Activated B cell treated with CpG ODN at 0.5 μM for 24 hours (primary cell): ENCODE measurements around the gene NSD1. TPM values are rescaled to one million over a fixed set of nuclear protein-coding genes. Genes with fewer than 3 reads are reported as not detected.

Experiments used
- ATAC-seq: fragments of 200-7000 bp; cut with Tn5 transposase; one replicate; pipeline ENCODE4 v1.10.0; 2021; ENCODE audit warnings: low read depth, mild to moderate bottlenecking, moderate library complexity
- CTCF ChIA-PET: fragments of 350-600 bp; sonication (Branson Sonifier 250); formaldehyde crosslinking; loops from one replicate; lab custom pipeline; 2021; ENCODE audit warnings: antibody characterized with exemption; lab: Charles Lee
- POLR2A ChIA-PET: fragments of 350-600 bp; sonication (Branson Sonifier 250); formaldehyde crosslinking; loops from one replicate; lab custom pipeline; 2021; ENCODE audit warnings: antibody characterized with exemption; lab: Charles Lee
- DNase-seq: peaks from one replicate; pipeline ENCODE4 v3.0.0; 2022
- H3K27ac Mint-ChIP-seq: one replicate; pipeline ENCODE4 v1.8.0; 2020; ENCODE audit warnings: mixed read lengths
- H3K27me3 Mint-ChIP-seq: one replicate; pipeline ENCODE4 v1.8.0; 2021; ENCODE audit warnings: mixed read lengths
- H3K36me3 Mint-ChIP-seq: one replicate; pipeline ENCODE4 v1.8.0; 2021; ENCODE audit warnings: low read depth, mixed read lengths
- H3K4me1 Mint-ChIP-seq: one replicate; pipeline ENCODE4 v1.8.0; 2021; ENCODE audit warnings: mixed read lengths
- H3K4me3 Mint-ChIP-seq: one replicate; pipeline ENCODE4 v1.8.0; 2020; ENCODE audit warnings: mild to moderate bottlenecking, mixed read lengths
- H3K9me3 Mint-ChIP-seq: one replicate; pipeline ENCODE4 v1.8.0; 2020; ENCODE audit warnings: mixed read lengths
- intact Hi-C: fragments of 100-400 bp; cut with micrococcal nuclease; formaldehyde crosslinking; loops from one replicate; pipeline ENCODE4 v1.15.1; 2024
- total RNA-seq: library from RNA; stranded (reverse); gene quantifications from 2 replicates; pipeline ENCODE4 v1.2.3, GENCODE V29; 2022
- TF ChIP-seq, protein P1 (sequence below): fragments of 200-600 bp; IDR thresholded peaks from one replicate; pipeline ENCODE4 v1.8.0; 2022; ENCODE audit warnings: antibody characterized with exemption, mild to moderate bottlenecking

Gene NSD1
- total RNA-seq, 1 donor from 2014 or later = 108 TPM

- ChIA-PET CTCF (interaction anchor here (0.6 to 1.1 kb wide), 2 partner anchors 19 to 37 kb away, joined by 3 to 4 read pairs; partner anchors contain the start of gene LMAN2), POLR2A (interaction anchor here (0.6 to 2.7 kb wide), 4 partner anchors 19 to 260 kb away, joined by 3 to 15 read pairs (median 4); partner anchors contain the start of genes LMAN2 and TMED9)
- Mint-ChIP-seq H3K36me3 (peaks cover 79% of the 10 kb centered on the region), H3K4me3 (no peak overlapping the region), H3K4me1 (peaks cover 33% of the 10 kb centered on the region), H3K9me3 (no peaks in the 10 kb centered on the region), H3K27me3 (no peaks in the 10 kb centered on the region), H3K27ac (peak overlapping the region; percentile 75)
- intact Hi-C loops = no loop called here
- TF ChIP-seq, protein P1, sequence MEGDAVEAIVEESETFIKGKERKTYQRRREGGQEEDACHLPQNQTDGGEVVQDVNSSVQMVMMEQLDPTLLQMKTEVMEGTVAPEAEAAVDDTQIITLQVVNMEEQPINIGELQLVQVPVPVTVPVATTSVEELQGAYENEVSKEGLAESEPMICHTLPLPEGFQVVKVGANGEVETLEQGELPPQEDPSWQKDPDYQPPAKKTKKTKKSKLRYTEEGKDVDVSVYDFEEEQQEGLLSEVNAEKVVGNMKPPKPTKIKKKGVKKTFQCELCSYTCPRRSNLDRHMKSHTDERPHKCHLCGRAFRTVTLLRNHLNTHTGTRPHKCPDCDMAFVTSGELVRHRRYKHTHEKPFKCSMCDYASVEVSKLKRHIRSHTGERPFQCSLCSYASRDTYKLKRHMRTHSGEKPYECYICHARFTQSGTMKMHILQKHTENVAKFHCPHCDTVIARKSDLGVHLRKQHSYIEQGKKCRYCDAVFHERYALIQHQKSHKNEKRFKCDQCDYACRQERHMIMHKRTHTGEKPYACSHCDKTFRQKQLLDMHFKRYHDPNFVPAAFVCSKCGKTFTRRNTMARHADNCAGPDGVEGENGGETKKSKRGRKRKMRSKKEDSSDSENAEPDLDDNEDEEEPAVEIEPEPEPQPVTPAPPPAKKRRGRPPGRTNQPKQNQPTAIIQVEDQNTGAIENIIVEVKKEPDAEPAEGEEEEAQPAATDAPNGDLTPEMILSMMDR = no peak
- ATAC-seq (no peak), DNase-seq (no peak)
Observed at GRCh38 chr5:177332031-177332895, 198.7 kb downstream of the NSD1 start.

DNA sequence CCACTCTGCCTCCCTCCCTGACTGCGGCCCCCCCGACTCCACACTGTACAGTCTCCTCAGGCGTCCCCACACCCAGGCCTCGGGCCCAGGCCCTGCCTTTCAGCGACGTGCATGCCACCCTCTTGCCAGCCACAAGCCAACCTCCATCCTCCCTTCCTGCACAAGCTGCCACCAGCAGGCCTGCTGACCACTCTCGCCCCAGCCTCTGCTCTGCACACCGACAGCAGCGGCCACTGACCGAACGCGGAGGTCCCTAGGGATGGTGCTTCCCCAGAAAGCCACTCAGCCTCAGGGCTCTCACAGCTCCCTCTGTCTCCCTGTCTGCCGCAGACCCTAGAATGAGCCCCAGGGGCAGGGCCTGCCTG is 199.3 kb downstream of the NSD1 start:
- intact Hi-C loops = no loop called here
- ChIA-PET CTCF (interaction anchor here (0.7 to 1.0 kb wide), 2 partner anchors 14 to 113 kb away, joined by 3 read pairs; no protein-coding TSS in a partner anchor), POLR2A (interaction anchor here (1.0 to 1.4 kb wide), 2 partner anchors 19 to 29 kb away, joined by 3 to 4 read pairs; partner anchors contain the start of gene LMAN2)
- TF ChIP-seq, protein P1 = no peak
- H3K4me1 Mint-ChIP-seq = peaks cover 28% of the 10 kb centered on the region
- no peak for DNase-seq
- peaks cover 78% of the 10 kb centered on the region for H3K36me3 Mint-ChIP-seq
- no peak overlapping the region for H3K4me3 Mint-ChIP-seq
- H3K27me3 Mint-ChIP-seq = no peaks in the 10 kb centered on the region
- ATAC-seq = no peak
- no peaks in the 10 kb centered on the region for H3K9me3 Mint-ChIP-seq
- H3K27ac Mint-ChIP-seq = peak overlapping the region; percentile 37

DNA sequence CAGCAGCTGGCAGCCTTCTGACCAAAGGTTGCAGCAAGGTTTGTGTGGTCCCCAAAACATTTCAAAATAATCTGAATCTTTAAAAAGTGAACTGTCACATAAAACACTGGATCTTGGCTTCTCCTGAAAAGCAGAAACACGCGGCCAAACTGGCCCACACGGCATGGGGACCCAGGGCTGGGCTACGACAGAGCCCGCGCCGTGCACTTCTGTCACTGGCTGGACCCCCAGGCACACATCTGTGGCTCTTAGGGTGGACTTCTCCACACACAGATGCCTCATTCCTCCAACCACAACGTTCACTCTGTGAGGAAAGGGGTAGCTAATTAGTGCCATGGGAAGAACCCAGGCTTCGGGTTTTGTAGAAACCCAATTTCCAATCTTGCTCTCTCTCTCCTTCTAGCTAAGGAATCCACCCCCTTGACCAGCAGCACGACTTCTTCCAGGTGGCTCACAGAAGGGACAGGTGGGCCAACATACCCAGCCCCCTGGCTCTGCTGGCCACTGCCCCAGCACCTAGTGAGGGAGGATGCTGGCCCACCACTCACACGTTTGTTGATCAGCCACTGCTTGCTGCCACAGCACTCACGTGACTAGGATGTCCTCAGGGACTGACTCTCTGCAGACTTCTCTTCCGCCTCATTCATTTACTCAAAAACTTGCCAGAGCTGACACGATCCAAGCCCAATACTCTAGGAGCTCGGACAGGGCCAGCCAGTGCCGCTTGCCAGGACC is 200.0 kb downstream of the NSD1 start:
- POLR2A ChIA-PET = interaction anchor here (0.5 to 1.4 kb wide), 3 partner anchors 12 to 20 kb away, joined by 3 to 5 read pairs (median 4); partner anchors contain the start of gene LMAN2
- Mint-ChIP-seq H3K4me1 (peaks cover 26% of the 10 kb centered on the region), H3K36me3 (peaks cover 83% of the 10 kb centered on the region), H3K4me3 (no peak overlapping the region), H3K27me3 (no peaks in the 10 kb centered on the region), H3K9me3 (no peaks in the 10 kb centered on the region), H3K27ac (peak overlapping the region; percentile 35)
- CTCF ChIA-PET = interaction anchor here (0.7 to 1.0 kb wide), 3 partner anchors 15 to 112 kb away, joined by 3 read pairs; no protein-coding TSS in a partner anchor
- intact Hi-C loops = no loop called here
- ATAC-seq = no peak
- no peak for DNase-seq
- TF ChIP-seq, protein P1 = no peak

DNA sequence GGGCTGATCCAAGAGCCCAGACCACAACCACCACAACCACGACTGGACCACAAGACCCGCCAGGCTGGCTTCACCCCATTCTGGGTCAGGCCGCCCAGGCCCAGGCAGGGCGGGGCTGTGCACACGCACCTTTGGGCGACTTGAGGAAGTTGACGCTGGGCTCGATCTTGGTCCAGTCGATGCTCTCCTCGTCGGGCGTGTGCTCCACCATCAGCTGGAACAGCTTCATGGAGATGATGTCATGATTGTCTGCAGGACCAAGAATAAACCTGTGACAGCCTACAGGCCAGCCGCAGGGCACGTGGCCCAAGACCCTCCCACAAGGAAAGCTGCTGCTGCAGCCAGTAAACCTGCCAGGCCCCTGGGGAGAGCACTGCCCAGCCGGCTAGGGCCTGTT is 200.6 kb downstream of the NSD1 start:
- intact Hi-C loops = no loop called here
- no peaks in the 10 kb centered on the region for H3K27me3 Mint-ChIP-seq
- no peak overlapping the region for H3K27ac Mint-ChIP-seq
- ChIA-PET POLR2A (interaction anchor here (0.5 to 0.9 kb wide), 2 partner anchors 11 to 19 kb away, joined by 4 to 5 read pairs; no protein-coding TSS in a partner anchor), CTCF (interaction anchor here (1.0 kb wide), 1 partner anchor 24 kb away, joined by 3 read pairs; no protein-coding TSS in a partner anchor)
- TF ChIP-seq, protein P1 = no peak
- DNase-seq = no peak
- H3K9me3 Mint-ChIP-seq = no peaks in the 10 kb centered on the region
- peaks cover 26% of the 10 kb centered on the region for H3K4me1 Mint-ChIP-seq
- no peak for ATAC-seq
- H3K36me3 Mint-ChIP-seq = peaks cover 89% of the 10 kb centered on the region
- no peak overlapping the region for H3K4me3 Mint-ChIP-seq
